Body of pancreas (tissue), 4 donors: Measurements from ENCODE around the gene NFYC. TPM values are rescaled to one million over a fixed set of nuclear protein-coding genes. Genes with fewer than 3 reads are reported as not detected.
"Not testable (repeated sequence)": the region's sequence is repeated elsewhere in the genome, so short reads cannot be mapped to it uniquely, and the experiment has no call there.

Experiments used
- ATAC-seq: fragments of 150-250 bp; one replicate; pipeline ENCODE4 v1.9.1; 2016
- DNase-seq, 4 donors: peaks; one replicate each; pipeline ENCODE4 v3.0.0-alpha.2; 2019
- H3K27ac ChIP-seq, 4 donors: fragments of 200-600 bp; sonication (generic); 1 replicate in 3 of 4; 2 replicates in 1 of 4; pipeline versions ENCODE4 v1.5.1 to v1.6.1; 2016 to 2019; ENCODE audit warnings: mild to moderate bottlenecking in 1 of 4, mixed read lengths in 1 of 4, moderate library complexity in 1 of 4
- H3K27me3 ChIP-seq, 2 donors: fragments of 200-600 bp; sonication (generic); one replicate each; pipeline ENCODE4 v1.6.0; 2016; ENCODE audit warnings: mild to moderate bottlenecking in 1 of 2
- H3K36me3 ChIP-seq, 2 donors: fragments of 200-600 bp; sonication (generic); replicated peaks in 1 of 2; 2 replicates each; pipeline ENCODE4 v1.5.1; 2016; ENCODE audit warnings: low read depth in 2 of 2; ENCODE audit not compliant: insufficient read depth in 1 of 2
- H3K4me1 ChIP-seq: fragments of 200-600 bp; sonication (generic); one replicate; pipeline ENCODE4 v1.6.0; 2016
- H3K4me3 ChIP-seq, 2 donors: fragments of 200-600 bp; sonication (generic); 1 replicate in 1 of 2; 2 replicates in 1 of 2; pipeline ENCODE4 v1.5.1; 2016 to 2019
- H3K9me3 ChIP-seq, 3 donors: fragments of 200-600 bp; sonication (generic); 1 replicate in 2 of 3; 2 replicates in 1 of 3; pipeline ENCODE4 v1.5.1; 2016
- CTCF ChIP-seq, 7 experiments: fragments of 450-650 bp in 4 of 7; fragments of 200-600 bp in 3 of 7; sonication (generic) in 3 of 7; IDR thresholded peaks; one replicate each; pipeline ENCODE4 v1.5.1; 2016 to 2019; ENCODE audit warnings: antibody characterized with exemption in 7 of 7
- POLR2A ChIP-seq, 3 donors: fragments of 450-650 bp; IDR thresholded peaks; one replicate each; pipeline ENCODE4 v1.6.1; 2016; ENCODE audit warnings: antibody characterized with exemption in 3 of 3, mild to moderate bottlenecking in 2 of 3
- WGBS, 2 donors: methylation state at CpG; one replicate each; pipeline ENCODE4 v1.1.5; 2017; 5-methylcytosine and 5-hydroxymethylcytosine counted together
- intact Hi-C: fragments of 100-400 bp; cut with DNase I; formaldehyde crosslinking; loops from one replicate; pipeline ENCODE4 v1.15.1; 2023
- total RNA-seq, 2 donors: library from RNA; depleted of rRNA; stranded (reverse); fragments of >200 nt; gene quantifications; one replicate each; pipeline ENCODE4 v1.1.0, GENCODE V29; 2016

NFYC gene
- total RNA-seq, 2 donors from 2014 or later, result 37.2 to 44.9 TPM

GRCh38 chr1:40699787-40700186 lies 8.3 kb downstream of the NFYC start:
- TF ChIP-seq CTCF (IDR thresholded peaks at IDR 0.05) (no peak), POLR2A (IDR thresholded peaks at IDR 0.05) (no peak)
- H3K4me3 ChIP-seq, result no peak overlapping the region
- H3K27ac ChIP-seq, result no peak overlapping the region
- H3K27me3 ChIP-seq, result no peaks in the 10 kb centered on the region
- 80 to 81% methylated on average over 6 of the region's 6 CpGs for WGBS, 2 donors
- no peaks in the 10 kb centered on the region for H3K9me3 ChIP-seq
- DNase-seq (no peak), ATAC-seq (no peak)
- intact Hi-C loops, result no loop called here
- H3K36me3 ChIP-seq, result no peaks in the 10 kb centered on the region
- H3K4me1 ChIP-seq, result peaks cover 33% of the 10 kb centered on the region

GRCh38 chr1:40701684-40702083 lies 10.2 kb downstream of the NFYC start:
- Histone ChIP-seq H3K9me3 (no peaks in the 10 kb centered on the region), H3K27ac (no peak overlapping the region), H3K4me1 (peaks cover 32% of the 10 kb centered on the region), H3K36me3 (no peaks in the 10 kb centered on the region), H3K27me3 (no peaks in the 10 kb centered on the region), H3K4me3 (no peak overlapping the region)
- intact Hi-C loops, result no loop called here
- ATAC-seq, result no peak
- 76 to 83% methylated on average over 3 of the region's 3 CpGs for WGBS, 2 donors
- no peak for DNase-seq
- no peak for TF ChIP-seq POLR2A (IDR thresholded peaks at IDR 0.05)
- TF ChIP-seq CTCF (IDR thresholded peaks at IDR 0.05), result no peak

GRCh38 chr1:40702810-40703209 lies 11.3 kb downstream of the NFYC start:
- H3K4me3 ChIP-seq, H3K27ac ChIP-seq, intact Hi-C loops, H3K9me3 ChIP-seq, ATAC-seq, H3K36me3 ChIP-seq, H3K27me3 ChIP-seq, DNase-seq: not testable (repeated sequence)
- peaks cover 23% of the 10 kb centered on the region for H3K4me1 ChIP-seq
- 89 to 92% methylated on average over 9 of the region's 9 CpGs for WGBS, 2 donors

GRCh38 chr1:40703316-40703715 lies 11.8 kb downstream of the NFYC start:
- Histone ChIP-seq H3K27me3 (no peaks in the 10 kb centered on the region), H3K9me3 (no peaks in the 10 kb centered on the region), H3K4me3 (no peak overlapping the region), H3K36me3 (no peaks in the 10 kb centered on the region), H3K27ac (no peak overlapping the region), H3K4me1 (peaks cover 25% of the 10 kb centered on the region)
- DNase-seq (no peak), ATAC-seq (no peak)
- TF ChIP-seq CTCF (IDR thresholded peaks at IDR 0.05), result no peak
- TF ChIP-seq POLR2A (IDR thresholded peaks at IDR 0.05), result no peak
- WGBS, 2 donors, result 81 to 90% methylated on average over 3 of the region's 3 CpGs
- intact Hi-C loops, result no loop called here

- 44 to 61% methylated on average over 3 of the region's 3 CpGs for WGBS, 2 donors
- H3K4me3 ChIP-seq, result no peak overlapping the region
Measured at GRCh38 chr1:40704817-40705733, 13.6 kb downstream of the NFYC start.

More at GRCh38 chr1:40704817-40705733, 13.6 kb downstream of the NFYC start:
- H3K27me3 ChIP-seq, result no peaks in the 10 kb centered on the region
- no peaks in the 10 kb centered on the region for H3K9me3 ChIP-seq
- TF ChIP-seq POLR2A (IDR thresholded peaks at IDR 0.05), result no peak
- TF ChIP-seq CTCF (IDR thresholded peaks at IDR 0.05), result no peak
- H3K27ac ChIP-seq, result no peak overlapping the region
- H3K4me1 ChIP-seq, result peaks cover 37% of the 10 kb centered on the region
- intact Hi-C loops, result no loop called here
- no peak for ATAC-seq
- H3K36me3 ChIP-seq, result no peaks in the 10 kb centered on the region
- no peak for DNase-seq
